Measurements from ENCODE around the gene PLA2G4D. TPM values are rescaled to one million over a fixed set of nuclear protein-coding genes. Genes with fewer than 3 reads are reported as not detected.

Gene PLA2G4D
- total and polyA plus RNA-seq, 10 of the 15 experiments (the other 5 are each of a cell fraction or from before 2014, with no cell fraction given): 0.03 TPM; not detected in 9

DNA sequence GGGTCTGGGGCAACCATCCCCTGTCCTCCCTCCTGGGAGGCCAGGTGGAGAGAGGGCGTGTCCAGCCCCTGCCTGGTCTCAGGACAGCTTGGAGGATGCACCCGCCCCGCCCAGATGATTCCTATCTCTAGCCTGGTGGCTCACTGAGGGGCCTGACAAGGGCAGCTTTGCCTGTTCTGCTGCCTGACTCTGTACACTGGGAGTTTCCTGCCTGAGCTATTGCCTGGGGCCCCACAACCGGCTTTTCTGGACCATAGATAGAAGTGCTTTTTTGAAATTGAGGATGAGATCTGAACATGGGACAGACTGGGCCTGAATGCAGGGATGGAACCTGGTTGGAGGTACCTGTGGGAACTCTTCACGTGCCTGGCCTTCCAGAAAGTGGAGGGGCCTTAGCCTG is 72.8 kb downstream of the PLA2G4D start:
- in situ Hi-C loops (cut with MboI): no loop called here

More for the DNA sequence above, 72.8 kb downstream of the PLA2G4D start:
- Histone ChIP-seq H3K4me3 (no peak overlapping the region), H3K4me2 (ENCODE audit: control insufficient read depth, insufficient read depth) (no peak overlapping the region), H3K4me1 (ENCODE audit: control insufficient read depth, insufficient read depth, low read length) (no peaks in the 10 kb centered on the region), H3K9ac (ENCODE audit: control insufficient read depth, insufficient read depth, low read length) (no peak overlapping the region), H3K36me3 (ENCODE audit: control insufficient read depth in 2 of 2, insufficient read depth in 2 of 2, low read length in 1 of 2) (no peaks in the 10 kb centered on the region), H2AFZ (ENCODE audit: control insufficient read depth, low read depth, low read length) (no peak overlapping the region), H4K20me1 (ENCODE audit: control insufficient read depth, insufficient read depth) (no peaks in the 10 kb centered on the region), H3K27me3 (replicated peaks in 1 of 2; ENCODE audit: control insufficient read depth in 2 of 2, insufficient read depth in 2 of 2, low read length in 1 of 2) (no peaks in the 10 kb centered on the region; a peak in 1 of 4 replicates), H3K9me3 (replicated peaks; ENCODE audit: control insufficient read depth, insufficient read depth, low read length) (no peaks in the 10 kb centered on the region; the same call in 2 of the 3 replicates), H3K27ac (ENCODE audit: control insufficient read depth, insufficient read depth) (no peak overlapping the region), H3K79me2 (ENCODE audit: control insufficient read depth, insufficient read depth, low read length) (no peaks in the 10 kb centered on the region)
- POLR2A ChIA-PET: no interaction called here
- FAIRE-seq (no peak), DNase-seq (ENCODE audit: low read depth, low spot score) (no peak), ATAC-seq (no peak)
- WGBS (ENCODE audit: insufficient coverage, insufficient replicate concordance, low lambda C conversion rate, missing lambda C conversion rate): 26% methylated on average over 5 of the region's 5 CpGs
- intact Hi-C loops (cut with micrococcal nuclease; ENCODE audit: unreplicated experiment): no loop called here
- CTCF ChIA-PET: no interaction called here
- BruUV-seq (replicated peaks): no TSS peak
- TF ChIP-seq, protein P1, sequence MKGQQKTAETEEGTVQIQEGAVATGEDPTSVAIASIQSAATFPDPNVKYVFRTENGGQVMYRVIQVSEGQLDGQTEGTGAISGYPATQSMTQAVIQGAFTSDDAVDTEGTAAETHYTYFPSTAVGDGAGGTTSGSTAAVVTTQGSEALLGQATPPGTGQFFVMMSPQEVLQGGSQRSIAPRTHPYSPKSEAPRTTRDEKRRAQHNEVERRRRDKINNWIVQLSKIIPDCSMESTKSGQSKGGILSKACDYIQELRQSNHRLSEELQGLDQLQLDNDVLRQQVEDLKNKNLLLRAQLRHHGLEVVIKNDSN (IDR thresholded peaks at IDR 0.05; ENCODE audit: borderline replicate concordance, extremely low read length, insufficient read depth, low read depth, low read length): no peak
- TF ChIP-seq HDAC2 (IDR thresholded peaks at IDR 0.05) (no peak), HDAC6 (IDR thresholded peaks at IDR 0.05; ENCODE audit: unreplicated experiment) (no peak), PAX5 (IDR thresholded peaks at IDR 0.05; ENCODE audit: borderline replicate concordance, low read depth, low read length) (no peak), ASH2L (IDR thresholded peaks at IDR 0.05; ENCODE audit: borderline replicate concordance, low read depth) (no peak)
- TF ChIP-seq, protein P2, sequence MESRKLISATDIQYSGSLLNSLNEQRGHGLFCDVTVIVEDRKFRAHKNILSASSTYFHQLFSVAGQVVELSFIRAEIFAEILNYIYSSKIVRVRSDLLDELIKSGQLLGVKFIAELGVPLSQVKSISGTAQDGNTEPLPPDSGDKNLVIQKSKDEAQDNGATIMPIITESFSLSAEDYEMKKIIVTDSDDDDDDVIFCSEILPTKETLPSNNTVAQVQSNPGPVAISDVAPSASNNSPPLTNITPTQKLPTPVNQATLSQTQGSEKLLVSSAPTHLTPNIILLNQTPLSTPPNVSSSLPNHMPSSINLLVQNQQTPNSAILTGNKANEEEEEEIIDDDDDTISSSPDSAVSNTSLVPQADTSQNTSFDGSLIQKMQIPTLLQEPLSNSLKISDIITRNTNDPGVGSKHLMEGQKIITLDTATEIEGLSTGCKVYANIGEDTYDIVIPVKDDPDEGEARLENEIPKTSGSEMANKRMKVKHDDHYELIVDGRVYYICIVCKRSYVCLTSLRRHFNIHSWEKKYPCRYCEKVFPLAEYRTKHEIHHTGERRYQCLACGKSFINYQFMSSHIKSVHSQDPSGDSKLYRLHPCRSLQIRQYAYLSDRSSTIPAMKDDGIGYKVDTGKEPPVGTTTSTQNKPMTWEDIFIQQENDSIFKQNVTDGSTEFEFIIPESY (IDR thresholded peaks at IDR 0.05): no peak
- TF ChIP-seq, protein P3, sequence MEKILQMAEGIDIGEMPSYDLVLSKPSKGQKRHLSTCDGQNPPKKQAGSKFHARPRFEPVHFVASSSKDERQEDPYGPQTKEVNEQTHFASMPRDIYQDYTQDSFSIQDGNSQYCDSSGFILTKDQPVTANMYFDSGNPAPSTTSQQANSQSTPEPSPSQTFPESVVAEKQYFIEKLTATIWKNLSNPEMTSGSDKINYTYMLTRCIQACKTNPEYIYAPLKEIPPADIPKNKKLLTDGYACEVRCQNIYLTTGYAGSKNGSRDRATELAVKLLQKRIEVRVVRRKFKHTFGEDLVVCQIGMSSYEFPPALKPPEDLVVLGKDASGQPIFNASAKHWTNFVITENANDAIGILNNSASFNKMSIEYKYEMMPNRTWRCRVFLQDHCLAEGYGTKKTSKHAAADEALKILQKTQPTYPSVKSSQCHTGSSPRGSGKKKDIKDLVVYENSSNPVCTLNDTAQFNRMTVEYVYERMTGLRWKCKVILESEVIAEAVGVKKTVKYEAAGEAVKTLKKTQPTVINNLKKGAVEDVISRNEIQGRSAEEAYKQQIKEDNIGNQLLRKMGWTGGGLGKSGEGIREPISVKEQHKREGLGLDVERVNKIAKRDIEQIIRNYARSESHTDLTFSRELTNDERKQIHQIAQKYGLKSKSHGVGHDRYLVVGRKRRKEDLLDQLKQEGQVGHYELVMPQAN (conservative IDR thresholded peaks at IDR 0.05): no peak
- SMC1A ChIA-PET (ENCODE audit: uncharacterized antibody, unreplicated experiment): interaction anchor here (0.8 kb wide), 1 partner anchor 9 kb away, joined by 3 read pairs; no protein-coding TSS in a partner anchor
- RAD21 ChIA-PET (ENCODE audit: unreplicated experiment): interaction anchor here (0.6 kb wide), 1 partner anchor 61 kb away, joined by 4 read pairs; no protein-coding TSS in a partner anchor

Measured in GM12878 (cell line).